ENCODE results near the gene INVS. TPM values are rescaled to one million over a fixed set of nuclear protein-coding genes. Genes with fewer than 3 reads are reported as not detected.

The INVS gene
- total and polyA plus RNA-seq, 3 experiments from 2014 or later = 9.4 to 18.1 (median 16.8) TPM

DNA sequence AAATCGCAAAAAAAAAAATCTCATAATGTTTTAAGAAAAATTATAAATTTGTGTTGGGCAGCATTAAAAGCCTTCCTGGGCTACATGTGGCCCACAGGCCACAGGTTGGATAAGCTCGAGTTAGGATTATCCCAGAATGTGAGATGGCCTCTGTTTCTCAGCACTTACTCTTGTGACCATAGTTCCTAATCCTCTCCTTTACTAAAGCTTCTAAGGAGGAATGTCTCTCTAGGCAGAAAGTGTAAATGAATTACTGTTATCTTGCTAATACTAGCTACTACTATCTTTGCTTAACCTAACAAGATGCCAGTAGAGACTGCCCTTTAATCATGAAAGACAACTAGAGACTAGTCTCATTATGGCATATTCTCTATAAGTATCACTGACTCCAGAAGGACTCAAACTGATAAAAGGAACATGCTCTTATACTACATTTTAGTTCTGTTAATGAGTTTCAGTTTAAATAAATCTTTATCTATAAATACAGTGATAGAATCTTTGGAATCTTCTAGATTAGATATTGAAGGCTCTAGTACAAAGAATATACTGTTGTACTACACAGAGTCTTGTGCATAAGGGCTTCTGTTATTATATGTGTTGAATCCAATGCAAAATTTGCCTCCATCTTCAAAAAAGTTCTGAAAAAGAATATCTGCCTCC, 13.8 kb downstream of the INVS start:
- H3K27ac Mint-ChIP-seq = peak overlapping the region in 4 of 8 donors; percentile 17 to 32 (median 24)
- no peaks in the 10 kb centered on the region for H3K36me3 ChIP-seq (ENCODE audit: insufficient read depth, low read length)
- H3K36me3 Mint-ChIP-seq = peaks cover 4 to 53% (median 7%) of the 10 kb centered on the region in 3 donors
- H3K27ac ChIP-seq (ENCODE audit: low read depth, low read length) = no peak overlapping the region
- no peaks in the 10 kb centered on the region for H3K27me3 Mint-ChIP-seq
- H3K9me3 ChIP-seq (ENCODE audit: low read length) = no peaks in the 10 kb centered on the region
- POLR2A ChIA-PET = interaction anchor here (0.6 kb wide), 1 partner anchor 118 kb away, joined by 3 read pairs; no protein-coding TSS in a partner anchor
- H3K4me3 ChIP-seq (ENCODE audit: low read length) = no peak overlapping the region
- H3K9me3 Mint-ChIP-seq = no peaks in the 10 kb centered on the region
- DNase-seq = no peak
- H3K4me1 ChIP-seq (ENCODE audit: insufficient read depth, low read length) = no peaks in the 10 kb centered on the region
- CTCF ChIA-PET = interaction anchor here (0.7 kb wide), 1 partner anchor 488 kb away, joined by 3 read pairs; no protein-coding TSS in a partner anchor
- no peak overlapping the region for H3K4me3 Mint-ChIP-seq
- H3K27me3 ChIP-seq (ENCODE audit: insufficient read depth, low read length, poor library complexity, severe bottlenecking) = no peaks in the 10 kb centered on the region
- peaks cover 13 to 32% (median 23%) of the 10 kb centered on the region in 3 donors for H3K4me1 Mint-ChIP-seq

DNA sequence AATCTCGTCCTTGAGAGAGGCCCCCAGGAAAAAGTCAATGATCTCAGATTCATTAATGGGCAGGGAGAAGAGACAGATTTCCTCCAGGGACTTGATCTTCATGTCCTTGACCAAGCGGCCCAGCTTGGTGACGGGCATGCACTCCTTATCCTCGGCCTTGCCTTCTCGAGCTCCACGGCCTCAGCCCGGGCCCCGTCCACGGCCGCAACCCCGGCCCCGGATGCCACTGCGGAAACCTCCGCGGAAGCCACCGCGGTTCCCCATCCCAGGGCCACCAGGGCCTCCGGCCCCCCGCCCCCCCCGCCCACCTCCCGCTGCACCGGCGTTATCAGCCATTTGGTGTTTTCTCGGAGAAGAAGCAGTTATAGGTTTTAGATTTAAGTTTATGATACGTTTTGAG, 18.3 kb downstream of the INVS start:
- no peak overlapping the region for H3K4me3 Mint-ChIP-seq
- peaks cover 4 to 43% (median 15%) of the 10 kb centered on the region in 3 donors for H3K36me3 Mint-ChIP-seq
- H3K27ac ChIP-seq (ENCODE audit: low read depth, low read length) = no peak overlapping the region
- ChIA-PET POLR2A (no interaction called here), CTCF (no interaction called here)
- H3K4me1 Mint-ChIP-seq = peaks cover 10 to 37% (median 34%) of the 10 kb centered on the region in 3 donors
- no peaks in the 10 kb centered on the region for H3K27me3 ChIP-seq (ENCODE audit: insufficient read depth, low read length, poor library complexity, severe bottlenecking)
- no peaks in the 10 kb centered on the region for H3K36me3 ChIP-seq (ENCODE audit: insufficient read depth, low read length)
- no peaks in the 10 kb centered on the region for H3K9me3 Mint-ChIP-seq
- no peak overlapping the region for H3K4me3 ChIP-seq (ENCODE audit: low read length)
- no peaks in the 10 kb centered on the region for H3K4me1 ChIP-seq (ENCODE audit: insufficient read depth, low read length)
- no peak overlapping the region for H3K27ac Mint-ChIP-seq
- no peak for DNase-seq
- H3K27me3 Mint-ChIP-seq = no peaks in the 10 kb centered on the region
- H3K9me3 ChIP-seq (ENCODE audit: low read length) = no peaks in the 10 kb centered on the region

DNA sequence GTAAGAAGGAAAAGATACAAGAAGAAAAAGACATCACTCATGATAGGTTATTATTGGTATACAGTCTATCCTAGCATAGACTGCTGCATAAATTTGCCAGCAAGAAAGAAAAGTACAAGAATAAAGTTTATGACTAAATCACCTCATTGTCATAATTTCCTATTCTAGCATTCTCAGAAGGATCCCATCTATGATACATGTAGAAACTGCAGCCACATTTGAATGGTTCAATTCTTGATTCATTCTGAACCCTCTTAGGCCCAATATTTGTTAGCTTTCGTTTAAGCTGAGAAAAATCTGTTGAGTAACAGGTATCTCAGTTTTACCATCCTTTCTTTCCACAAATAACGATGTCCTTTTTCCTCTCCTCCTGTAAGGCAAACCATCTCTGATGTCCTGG, 21.2 kb downstream of the INVS start:
- no peak overlapping the region for H3K4me3 ChIP-seq (ENCODE audit: low read length)
- no peaks in the 10 kb centered on the region for H3K27me3 ChIP-seq (ENCODE audit: insufficient read depth, low read length, poor library complexity, severe bottlenecking)
- DNase-seq = no peak
- Mint-ChIP-seq H3K36me3 (peaks cover 7 to 44% (median 15%) of the 10 kb centered on the region in 3 donors), H3K9me3 (no peaks in the 10 kb centered on the region), H3K27ac (peak overlapping the region in 2 of 8 donors; percentile 2 to 62), H3K27me3 (no peaks in the 10 kb centered on the region), H3K4me1 (peaks cover 4 to 32% (median 32%) of the 10 kb centered on the region in 3 donors), H3K4me3 (no peak overlapping the region)
- no peaks in the 10 kb centered on the region for H3K36me3 ChIP-seq (ENCODE audit: insufficient read depth, low read length)
- ChIA-PET CTCF (no interaction called here), POLR2A (no interaction called here)
- no peak overlapping the region for H3K27ac ChIP-seq (ENCODE audit: low read depth, low read length)
- no peaks in the 10 kb centered on the region for H3K9me3 ChIP-seq (ENCODE audit: low read length)
- no peaks in the 10 kb centered on the region for H3K4me1 ChIP-seq (ENCODE audit: insufficient read depth, low read length)

DNA sequence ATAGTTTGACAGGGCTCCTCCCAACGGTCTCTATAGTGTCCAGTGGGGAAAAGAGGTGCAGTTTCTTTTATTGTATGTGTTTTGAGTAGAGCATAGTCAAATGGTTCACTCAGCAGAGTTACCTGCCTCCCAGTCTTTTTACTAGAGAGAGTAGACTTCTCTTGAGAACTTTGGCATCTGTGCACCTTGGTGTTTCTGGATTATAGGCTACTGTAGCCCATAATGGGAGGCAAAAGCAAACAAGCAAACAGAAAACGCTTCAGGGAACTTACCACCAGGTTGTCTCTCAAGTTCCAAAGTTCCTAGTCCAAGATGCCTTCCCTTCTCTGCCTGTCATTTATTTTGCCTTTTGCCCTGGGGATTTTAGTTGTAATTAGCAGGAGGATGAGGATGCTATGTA, 26.2 kb downstream of the INVS start:
- Mint-ChIP-seq H3K4me1 (peaks cover 2 to 30% (median 27%) of the 10 kb centered on the region in 3 donors), H3K27ac (peak overlapping the region in 1 of 8 donors; percentile 14), H3K9me3 (no peaks in the 10 kb centered on the region), H3K27me3 (no peaks in the 10 kb centered on the region), H3K36me3 (peaks cover 14 to 52% (median 22%) of the 10 kb centered on the region in 3 donors), H3K4me3 (no peak overlapping the region)
- DNase-seq = no peak
- H3K36me3 ChIP-seq (ENCODE audit: insufficient read depth, low read length) = no peaks in the 10 kb centered on the region
- POLR2A ChIA-PET = no interaction called here
- CTCF ChIA-PET = no interaction called here
- H3K9me3 ChIP-seq (ENCODE audit: low read length) = no peaks in the 10 kb centered on the region
- H3K27ac ChIP-seq (ENCODE audit: low read depth, low read length) = no peak overlapping the region
- no peaks in the 10 kb centered on the region for H3K4me1 ChIP-seq (ENCODE audit: insufficient read depth, low read length)
- no peak overlapping the region for H3K4me3 ChIP-seq (ENCODE audit: low read length)
- H3K27me3 ChIP-seq (ENCODE audit: insufficient read depth, low read length, poor library complexity, severe bottlenecking) = no peaks in the 10 kb centered on the region

DNA sequence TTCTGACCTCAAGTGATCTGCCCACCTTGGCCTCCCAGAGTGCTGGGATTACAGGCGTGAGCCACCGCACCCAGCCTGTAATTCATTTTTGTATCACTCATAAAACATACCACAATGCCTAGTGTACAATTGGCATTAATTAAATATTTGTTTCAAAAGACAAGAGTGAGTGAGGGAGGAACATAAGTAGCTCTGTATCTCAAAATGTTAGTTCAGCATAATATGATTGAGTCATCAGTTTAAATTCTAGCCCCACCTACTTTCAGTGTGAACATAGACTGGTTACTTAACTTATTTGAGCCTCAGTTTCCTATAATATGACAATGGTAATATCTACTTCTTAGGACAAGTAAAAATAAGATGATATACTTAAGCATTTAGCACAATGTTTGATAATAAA, 26.9 kb downstream of the INVS start:
- ChIA-PET POLR2A (no interaction called here), CTCF (no interaction called here)
- H3K9me3 ChIP-seq (ENCODE audit: low read length) = no peaks in the 10 kb centered on the region
- H3K27ac Mint-ChIP-seq = no peak overlapping the region
- peaks cover 2 to 25% (median 21%) of the 10 kb centered on the region in 3 donors for H3K4me1 Mint-ChIP-seq
- H3K4me3 Mint-ChIP-seq = no peak overlapping the region
- peaks cover 14 to 51% (median 18%) of the 10 kb centered on the region in 3 donors for H3K36me3 Mint-ChIP-seq
- no peaks in the 10 kb centered on the region for H3K27me3 ChIP-seq (ENCODE audit: insufficient read depth, low read length, poor library complexity, severe bottlenecking)
- DNase-seq = no peak
- no peak overlapping the region for H3K4me3 ChIP-seq (ENCODE audit: low read length)
- no peaks in the 10 kb centered on the region for H3K4me1 ChIP-seq (ENCODE audit: insufficient read depth, low read length)
- H3K27ac ChIP-seq (ENCODE audit: low read depth, low read length) = no peak overlapping the region
- H3K27me3 Mint-ChIP-seq = no peaks in the 10 kb centered on the region
- no peaks in the 10 kb centered on the region for H3K9me3 Mint-ChIP-seq
- H3K36me3 ChIP-seq (ENCODE audit: insufficient read depth, low read length) = no peaks in the 10 kb centered on the region

DNA sequence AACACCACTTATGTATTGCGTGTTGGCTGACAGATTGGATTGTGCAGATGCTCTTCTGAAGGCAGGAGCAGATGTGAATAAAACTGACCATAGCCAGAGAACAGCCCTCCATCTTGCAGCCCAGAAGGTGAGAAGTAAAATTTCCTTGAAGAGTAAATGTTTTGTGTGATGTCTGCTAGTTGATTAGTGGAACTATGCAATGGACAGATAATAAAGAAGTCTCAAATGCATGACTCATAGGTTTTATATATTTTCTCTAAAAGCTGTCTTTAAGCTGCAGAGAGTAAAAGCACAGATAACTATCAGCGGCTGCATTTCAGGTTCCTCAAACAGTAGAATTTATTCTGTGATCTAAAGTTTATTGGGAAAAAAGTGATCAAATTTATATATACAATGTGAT, 27.4 kb downstream of the INVS start:
- Mint-ChIP-seq H3K27me3 (no peaks in the 10 kb centered on the region), H3K4me1 (peaks cover 2 to 20% (median 20%) of the 10 kb centered on the region in 3 donors), H3K36me3 (peaks cover 14 to 48% (median 18%) of the 10 kb centered on the region in 3 donors), H3K4me3 (no peak overlapping the region), H3K9me3 (no peaks in the 10 kb centered on the region), H3K27ac (no peak overlapping the region)
- no peak overlapping the region for H3K4me3 ChIP-seq (ENCODE audit: low read length)
- no peaks in the 10 kb centered on the region for H3K36me3 ChIP-seq (ENCODE audit: insufficient read depth, low read length)
- POLR2A ChIA-PET = no interaction called here
- DNase-seq = no peak
- CTCF ChIA-PET = no interaction called here
- no peaks in the 10 kb centered on the region for H3K4me1 ChIP-seq (ENCODE audit: insufficient read depth, low read length)
- H3K9me3 ChIP-seq (ENCODE audit: low read length) = no peaks in the 10 kb centered on the region
- no peak overlapping the region for H3K27ac ChIP-seq (ENCODE audit: low read depth, low read length)
- H3K27me3 ChIP-seq (ENCODE audit: insufficient read depth, low read length, poor library complexity, severe bottlenecking) = no peaks in the 10 kb centered on the region

DNA sequence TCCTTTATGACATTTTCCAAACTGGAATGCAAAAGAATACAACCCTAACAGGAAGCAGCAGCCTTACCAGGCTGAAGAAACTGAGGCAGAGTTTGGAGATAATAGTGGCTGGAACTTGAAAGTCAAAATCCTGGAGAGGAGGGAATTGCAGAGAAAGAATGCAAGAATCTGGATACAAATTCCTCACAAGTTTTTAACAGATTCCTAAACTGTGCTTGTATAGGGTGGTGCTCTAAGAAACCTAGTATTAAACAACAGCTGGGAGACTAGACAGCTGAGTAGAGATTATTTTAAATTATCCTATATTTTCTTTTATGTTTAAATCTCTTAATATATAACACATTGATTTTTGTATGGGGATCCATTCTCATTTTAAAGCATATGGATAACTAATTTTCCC, 30.7 kb downstream of the INVS start:
- Mint-ChIP-seq H3K27me3 (no peaks in the 10 kb centered on the region), H3K27ac (no peak overlapping the region), H3K4me1 (peaks cover 0 to 7% (median 6%) of the 10 kb centered on the region in 3 donors), H3K4me3 (no peak overlapping the region), H3K36me3 (peaks cover 27 to 57% (median 33%) of the 10 kb centered on the region in 3 donors), H3K9me3 (no peaks in the 10 kb centered on the region)
- no peaks in the 10 kb centered on the region for H3K27me3 ChIP-seq (ENCODE audit: insufficient read depth, low read length, poor library complexity, severe bottlenecking)
- no peak for DNase-seq
- ChIA-PET CTCF (no interaction called here), POLR2A (interaction anchor here (0.6 kb wide), 1 partner anchor 10 kb away, joined by 4 read pairs; no protein-coding TSS in a partner anchor)
- H3K27ac ChIP-seq (ENCODE audit: low read depth, low read length) = no peak overlapping the region
- H3K36me3 ChIP-seq (ENCODE audit: insufficient read depth, low read length) = no peaks in the 10 kb centered on the region
- no peaks in the 10 kb centered on the region for H3K9me3 ChIP-seq (ENCODE audit: low read length)
- H3K4me1 ChIP-seq (ENCODE audit: insufficient read depth, low read length) = no peaks in the 10 kb centered on the region
- H3K4me3 ChIP-seq (ENCODE audit: low read length) = no peak overlapping the region

DNA sequence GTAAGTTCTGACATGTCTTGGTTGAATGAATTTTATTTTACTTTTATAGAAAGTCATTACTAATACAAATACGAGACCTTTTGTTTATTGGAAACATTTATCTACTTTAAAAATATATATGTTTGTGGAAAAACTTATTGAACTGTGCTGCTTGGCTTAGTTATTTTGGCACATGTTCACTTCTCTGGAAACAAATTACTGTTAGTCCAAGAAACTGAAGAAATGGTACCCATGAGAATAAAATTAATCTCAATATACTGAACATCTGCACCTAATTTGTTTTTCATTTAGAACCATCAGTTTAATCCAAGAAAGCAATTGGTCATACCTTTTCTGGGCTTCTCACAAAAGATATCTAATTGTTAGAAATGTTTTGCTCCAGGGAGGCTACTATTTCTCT, 32.2 kb downstream of the INVS start:
- H3K36me3 Mint-ChIP-seq = peaks cover 27 to 46% (median 27%) of the 10 kb centered on the region in 3 donors
- H3K27ac Mint-ChIP-seq = no peak overlapping the region
- Histone ChIP-seq H3K4me3 (ENCODE audit: low read length) (no peak overlapping the region), H3K36me3 (ENCODE audit: insufficient read depth, low read length) (no peaks in the 10 kb centered on the region), H3K4me1 (ENCODE audit: insufficient read depth, low read length) (no peaks in the 10 kb centered on the region), H3K9me3 (ENCODE audit: low read length) (no peaks in the 10 kb centered on the region), H3K27me3 (ENCODE audit: insufficient read depth, low read length, poor library complexity, severe bottlenecking) (no peaks in the 10 kb centered on the region), H3K27ac (ENCODE audit: low read depth, low read length) (no peak overlapping the region)
- no peak overlapping the region for H3K4me3 Mint-ChIP-seq
- ChIA-PET POLR2A (no interaction called here), CTCF (no interaction called here)
- H3K27me3 Mint-ChIP-seq = no peaks in the 10 kb centered on the region
- H3K4me1 Mint-ChIP-seq = no peaks in the 10 kb centered on the region
- no peak for DNase-seq
- H3K9me3 Mint-ChIP-seq = no peaks in the 10 kb centered on the region

All from CD8-positive, alpha-beta memory T cell (primary cell).